HG03108 (cell line): Measurements from ENCODE around the gene RNASE13.
"Not testable (repeated sequence)": the region's sequence is repeated elsewhere in the genome, so short reads cannot be mapped to it uniquely, and the experiment has no call there.

ENCODE experiments used
- ATAC-seq: cut with Tn5 transposase; IDR thresholded peaks from one replicate; pipeline ENCODE4 v1.9.1; 2021; ENCODE audit warnings: moderate library complexity; ENCODE audit not compliant: unreplicated experiment

The RNASE13 gene

GRCh38 chr14:21023817-21024584 is 10.6 kb downstream of the RNASE13 start:
- no peak for ATAC-seq

GRCh38 chr14:21023174-21023573 is 11.4 kb downstream of the RNASE13 start:
- ATAC-seq: no peak

GRCh38 chr14:21022686-21023085 is 11.9 kb downstream of the RNASE13 start:
- ATAC-seq: no peak

- no peak for ATAC-seq
Observed at GRCh38 chr14:21020977-21021545, 13.5 kb downstream of the RNASE13 start.

GRCh38 chr14:21019366-21019765 is 15.2 kb downstream of the RNASE13 start:
- no peak for ATAC-seq

- ATAC-seq: no peak
Observed at GRCh38 chr14:21018781-21019180, 15.8 kb downstream of the RNASE13 start.

- no peak for ATAC-seq
Observed at GRCh38 chr14:21018286-21018685, 16.3 kb downstream of the RNASE13 start.

GRCh38 chr14:21017528-21018245 is 16.9 kb downstream of the RNASE13 start:
- ATAC-seq: no peak

GRCh38 chr14:21016413-21017190 is 18.0 kb downstream of the RNASE13 start:
- no peak for ATAC-seq

- no peak for ATAC-seq
Observed at GRCh38 chr14:21015312-21015711, 19.3 kb downstream of the RNASE13 start.

- ATAC-seq: peak; percentile 54
Observed at GRCh38 chr14:21014761-21015190, 19.8 kb downstream of the RNASE13 start.

GRCh38 chr14:21011136-21011535 is 23.5 kb downstream of the RNASE13 start:
- ATAC-seq: no peak

GRCh38 chr14:21009721-21010120 is 24.9 kb downstream of the RNASE13 start:
- not testable (repeated sequence) for ATAC-seq

GRCh38 chr14:21003788-21004346 is 30.7 kb downstream of the RNASE13 start:
- no peak for ATAC-seq

- no peak for ATAC-seq
Observed at GRCh38 chr14:21001218-21001617, 33.4 kb downstream of the RNASE13 start.

GRCh38 chr14:20999591-20999990 is 35.0 kb downstream of the RNASE13 start:
- no peak for ATAC-seq

GRCh38 chr14:20998674-20999366 is 35.8 kb downstream of the RNASE13 start, which contains the start of gene SLC39A2:
TSS of gene SLC39A2 (plus strand) at chr14:20999293. CDS start at chr14:20999447, 154 bp downstream.
- ATAC-seq: no peak

- no peak for ATAC-seq
Observed at GRCh38 chr14:20998139-20998538, 36.5 kb downstream of the RNASE13 start.

GRCh38 chr14:20997564-20997963 is 37.0 kb downstream of the RNASE13 start:
- ATAC-seq: no peak

GRCh38 chr14:20997115-20997514 is 37.5 kb downstream of the RNASE13 start:
- ATAC-seq: no peak
